Dendritic cell treated with granulocyte-macrophage colony-stimulating factor and Interleukin-4, amounts not matched to agents 40 ng/mL and 50 ng/mL, for 4 days (primary cell): ENCODE results near the gene FAM20C.

ENCODE experiments used
- H3K27ac Mint-ChIP-seq: one replicate; pipeline ENCODE4 v1.8.0; 2022; ENCODE audit warnings: mild to moderate bottlenecking, mixed read lengths
- H3K27me3 Mint-ChIP-seq: one replicate; pipeline ENCODE4 v1.8.0; 2022; ENCODE audit warnings: mild to moderate bottlenecking, mixed read lengths
- H3K36me3 Mint-ChIP-seq: one replicate; pipeline ENCODE4 v1.8.0; 2022; ENCODE audit warnings: low read depth, mixed read lengths
- H3K4me1 Mint-ChIP-seq: one replicate; pipeline ENCODE4 v1.8.0; 2022; ENCODE audit warnings: low read depth, mixed read lengths
- H3K4me3 Mint-ChIP-seq: one replicate; pipeline ENCODE4 v1.8.0; 2022; ENCODE audit warnings: mild to moderate bottlenecking, moderate library complexity, mixed read lengths
- H3K9me3 Mint-ChIP-seq: one replicate; pipeline ENCODE4 v1.8.0; 2022; ENCODE audit warnings: mixed read lengths
- intact Hi-C: fragments of 100-400 bp; cut with micrococcal nuclease; formaldehyde crosslinking; loops from one replicate; pipeline ENCODE4 v1.15.0; 2022

FAM20C gene

DNA sequence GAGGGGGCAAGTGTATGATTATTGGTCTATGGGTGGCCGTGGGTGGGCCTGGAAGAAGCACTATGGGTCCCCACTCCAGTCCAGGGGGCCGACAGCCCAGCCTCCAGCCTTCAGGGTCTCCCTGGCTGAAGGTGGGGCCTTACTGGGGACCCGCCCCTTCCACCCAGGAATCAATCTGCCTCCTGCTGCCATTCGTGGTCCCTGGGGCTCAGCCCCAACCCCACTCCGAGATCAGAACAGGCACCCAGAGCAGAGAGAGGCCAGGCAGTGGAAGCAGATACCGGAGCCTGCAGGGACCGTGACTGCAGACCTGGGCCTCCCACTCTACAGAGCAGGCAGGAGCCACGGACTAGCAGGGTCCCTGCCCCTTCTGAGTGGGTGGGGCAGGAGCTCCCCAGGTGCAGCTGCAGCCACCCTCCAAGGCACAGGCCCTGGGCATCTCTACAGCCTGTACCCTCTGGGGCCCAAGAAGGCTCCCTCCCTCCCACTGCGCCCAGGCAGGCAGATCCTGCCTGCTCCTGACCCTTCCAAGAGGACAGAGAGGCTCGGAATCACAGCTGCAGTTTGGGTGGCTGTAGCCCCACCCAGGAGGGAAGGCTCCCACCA, 84.0 kb downstream of the FAM20C start:
- H3K9me3 Mint-ChIP-seq, result peaks cover 30% of the 10 kb centered on the region
- H3K27ac Mint-ChIP-seq, result no peak overlapping the region
- H3K4me3 Mint-ChIP-seq, result no peak overlapping the region
- peaks cover 9% of the 10 kb centered on the region for H3K27me3 Mint-ChIP-seq
- no peaks in the 10 kb centered on the region for H3K4me1 Mint-ChIP-seq
- H3K36me3 Mint-ChIP-seq, result no peaks in the 10 kb centered on the region
- intact Hi-C loops, result no loop called here

DNA sequence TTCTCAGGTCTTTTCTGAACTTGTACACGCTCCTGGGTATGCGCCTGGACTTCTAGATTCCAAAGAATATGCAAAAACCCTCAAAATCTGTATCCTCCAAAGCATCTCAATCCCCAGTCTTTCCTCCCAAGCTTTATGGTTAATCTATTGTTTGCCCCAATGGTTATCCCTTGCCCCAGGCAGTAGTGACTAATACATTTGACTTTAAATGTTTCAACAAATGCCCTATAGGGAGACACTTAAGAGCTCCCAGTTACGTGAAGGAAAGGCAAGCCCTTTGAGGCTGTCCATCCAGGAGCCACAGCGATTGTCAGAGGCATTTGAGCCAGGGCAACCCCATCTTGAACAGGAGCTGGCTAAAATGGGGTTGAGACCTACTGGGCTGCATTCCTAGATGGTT, 84.9 kb downstream of the FAM20C start:
- peaks cover 7% of the 10 kb centered on the region for H3K27me3 Mint-ChIP-seq
- H3K9me3 Mint-ChIP-seq, result peaks cover 29% of the 10 kb centered on the region
- no peak overlapping the region for H3K27ac Mint-ChIP-seq
- no peaks in the 10 kb centered on the region for H3K36me3 Mint-ChIP-seq
- no peaks in the 10 kb centered on the region for H3K4me1 Mint-ChIP-seq
- intact Hi-C loops, result no loop called here
- no peak overlapping the region for H3K4me3 Mint-ChIP-seq

GRCh38 chr7:278081-278480, 85.7 kb downstream of the FAM20C start:
- H3K9me3 Mint-ChIP-seq, result peaks cover 21% of the 10 kb centered on the region
- H3K27me3 Mint-ChIP-seq, result peaks cover 7% of the 10 kb centered on the region
- H3K27ac Mint-ChIP-seq, result no peak overlapping the region
- intact Hi-C loops, result no loop called here
- no peaks in the 10 kb centered on the region for H3K4me1 Mint-ChIP-seq
- H3K4me3 Mint-ChIP-seq, result no peak overlapping the region
- no peaks in the 10 kb centered on the region for H3K36me3 Mint-ChIP-seq

GRCh38 chr7:279821-280220, 87.5 kb downstream of the FAM20C start:
- intact Hi-C loops, result no loop called here
- Mint-ChIP-seq H3K27ac (no peak overlapping the region), H3K4me1 (no peaks in the 10 kb centered on the region), H3K9me3 (peaks cover 3% of the 10 kb centered on the region), H3K27me3 (peaks cover 10% of the 10 kb centered on the region), H3K36me3 (no peaks in the 10 kb centered on the region), H3K4me3 (no peak overlapping the region)

- H3K36me3 Mint-ChIP-seq, result no peaks in the 10 kb centered on the region
- H3K9me3 Mint-ChIP-seq, result no peaks in the 10 kb centered on the region
Observed at GRCh38 chr7:280461-280860, 88.1 kb downstream of the FAM20C start.

GRCh38 chr7:281637-282036, 89.3 kb downstream of the FAM20C start:
- Mint-ChIP-seq H3K4me3 (no peak overlapping the region), H3K9me3 (no peaks in the 10 kb centered on the region), H3K27me3 (peaks cover 19% of the 10 kb centered on the region), H3K36me3 (no peaks in the 10 kb centered on the region), H3K27ac (no peak overlapping the region), H3K4me1 (no peaks in the 10 kb centered on the region)
- intact Hi-C loops, result no loop called here

More at GRCh38 chr7:280461-280860, 88.1 kb downstream of the FAM20C start:
- no peak overlapping the region for H3K4me3 Mint-ChIP-seq
- H3K27ac Mint-ChIP-seq, result no peak overlapping the region
- no peaks in the 10 kb centered on the region for H3K4me1 Mint-ChIP-seq
- intact Hi-C loops, result no loop called here
- peaks cover 15% of the 10 kb centered on the region for H3K27me3 Mint-ChIP-seq

DNA sequence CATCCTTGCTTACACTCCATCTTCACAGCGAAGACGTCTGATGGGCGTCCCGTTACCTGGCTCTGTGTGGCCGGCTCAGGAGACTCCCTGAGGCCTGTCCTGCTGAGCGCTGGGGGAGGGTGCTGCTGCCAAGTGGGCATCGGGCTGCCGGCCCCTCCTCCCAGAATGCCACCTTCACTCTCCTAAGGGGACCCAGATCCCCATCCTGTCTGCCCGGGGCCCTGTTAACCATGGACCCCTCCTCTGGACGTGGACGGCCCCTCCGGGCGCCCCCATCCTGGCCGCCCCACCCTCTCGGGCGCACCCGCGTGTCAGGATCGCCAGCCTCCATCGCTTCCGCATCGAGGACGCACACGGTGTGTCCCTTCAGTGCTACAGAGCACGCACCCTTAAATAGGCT, 90.2 kb downstream of the FAM20C start:
- peaks cover 27% of the 10 kb centered on the region for H3K27me3 Mint-ChIP-seq
- intact Hi-C loops, result no loop called here

DNA sequence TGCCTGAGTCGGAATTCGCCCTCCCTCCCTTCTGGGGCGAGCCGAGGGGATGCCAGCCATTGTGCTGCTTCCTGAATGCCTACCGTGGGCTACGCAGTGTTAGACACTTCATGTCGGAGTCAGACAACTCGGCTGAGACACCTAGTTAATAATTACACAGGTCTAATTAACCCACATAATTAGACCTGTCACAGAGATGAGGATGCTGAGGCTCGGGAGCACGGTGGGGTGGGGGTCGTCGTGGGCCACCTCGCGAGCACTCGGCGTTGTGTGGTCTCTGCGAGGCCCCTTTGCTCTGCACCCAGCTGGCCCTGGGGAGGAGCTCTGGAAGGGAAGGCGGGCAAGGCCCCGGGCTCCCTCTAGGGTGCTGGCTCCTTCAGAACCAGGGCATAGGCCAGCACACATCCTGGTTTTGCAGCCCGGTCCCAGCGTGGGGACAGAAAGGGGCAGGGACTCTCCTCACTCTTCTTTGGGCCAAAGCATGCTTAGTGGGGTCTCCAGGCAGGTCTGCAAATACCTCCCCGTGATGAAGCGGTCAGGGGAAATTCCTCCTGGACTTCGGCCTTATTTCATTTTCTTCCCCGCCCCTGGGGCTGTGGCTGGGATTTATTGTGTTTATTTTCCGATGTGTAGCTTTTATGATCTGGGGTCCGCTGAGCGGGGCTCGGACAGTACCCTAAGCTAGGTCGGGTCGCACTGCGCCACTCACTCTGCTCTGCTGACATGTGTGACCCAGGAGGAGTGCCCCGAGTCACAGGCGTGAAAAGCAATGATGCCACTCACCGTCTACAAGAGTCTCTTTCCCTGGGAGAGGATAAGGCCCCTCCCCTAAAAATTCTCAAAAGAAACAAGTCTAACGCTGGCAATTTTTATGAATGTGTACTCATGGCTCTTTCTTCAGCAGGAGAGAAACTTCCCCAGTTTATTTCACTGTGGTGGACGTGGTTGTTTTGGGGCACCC, 92.7 kb downstream of the FAM20C start:
- no peaks in the 10 kb centered on the region for H3K9me3 Mint-ChIP-seq
- peaks cover 47% of the 10 kb centered on the region for H3K27me3 Mint-ChIP-seq
- no peak overlapping the region for H3K4me3 Mint-ChIP-seq
- no peak overlapping the region for H3K27ac Mint-ChIP-seq
- no peaks in the 10 kb centered on the region for H3K4me1 Mint-ChIP-seq
- H3K36me3 Mint-ChIP-seq, result no peaks in the 10 kb centered on the region
- intact Hi-C loops, result no loop called here

More for the DNA sequence above, 90.2 kb downstream of the FAM20C start:
- H3K4me1 Mint-ChIP-seq, result no peaks in the 10 kb centered on the region
- H3K9me3 Mint-ChIP-seq, result no peaks in the 10 kb centered on the region
- H3K36me3 Mint-ChIP-seq, result no peaks in the 10 kb centered on the region
- no peak overlapping the region for H3K27ac Mint-ChIP-seq
- no peak overlapping the region for H3K4me3 Mint-ChIP-seq

- H3K4me3 Mint-ChIP-seq, result no peak overlapping the region
- peaks cover 53% of the 10 kb centered on the region for H3K27me3 Mint-ChIP-seq
- intact Hi-C loops, result no loop called here
- H3K27ac Mint-ChIP-seq, result no peak overlapping the region
- no peaks in the 10 kb centered on the region for H3K4me1 Mint-ChIP-seq
- H3K9me3 Mint-ChIP-seq, result no peaks in the 10 kb centered on the region
- no peaks in the 10 kb centered on the region for H3K36me3 Mint-ChIP-seq
Observed at GRCh38 chr7:285731-286130, 93.4 kb downstream of the FAM20C start.

DNA sequence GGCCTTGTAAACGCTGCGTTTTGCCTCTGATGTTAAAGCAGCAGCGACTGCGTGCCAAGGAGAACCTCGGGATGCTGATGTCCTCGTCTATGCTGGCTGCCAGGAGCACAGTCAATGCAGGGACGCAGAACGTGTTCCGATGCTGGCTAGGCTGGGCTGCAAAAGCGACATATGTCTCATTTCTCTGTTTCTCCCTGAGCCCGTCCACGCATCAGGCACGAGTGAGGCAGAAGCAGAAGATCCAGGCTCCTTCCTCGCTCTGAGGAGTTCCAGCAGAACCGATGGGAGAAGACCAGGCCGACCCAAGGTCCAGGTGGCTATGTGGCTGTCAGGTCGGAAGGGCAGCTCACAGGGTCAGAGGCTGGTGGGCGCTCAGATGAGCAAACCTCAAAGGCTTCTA, 93.9 kb downstream of the FAM20C start:
- H3K4me1 Mint-ChIP-seq, result no peaks in the 10 kb centered on the region
- intact Hi-C loops, result no loop called here
- peaks cover 54% of the 10 kb centered on the region for H3K27me3 Mint-ChIP-seq
- no peaks in the 10 kb centered on the region for H3K36me3 Mint-ChIP-seq
- no peak overlapping the region for H3K4me3 Mint-ChIP-seq
- no peak overlapping the region for H3K27ac Mint-ChIP-seq
- H3K9me3 Mint-ChIP-seq, result no peaks in the 10 kb centered on the region

DNA sequence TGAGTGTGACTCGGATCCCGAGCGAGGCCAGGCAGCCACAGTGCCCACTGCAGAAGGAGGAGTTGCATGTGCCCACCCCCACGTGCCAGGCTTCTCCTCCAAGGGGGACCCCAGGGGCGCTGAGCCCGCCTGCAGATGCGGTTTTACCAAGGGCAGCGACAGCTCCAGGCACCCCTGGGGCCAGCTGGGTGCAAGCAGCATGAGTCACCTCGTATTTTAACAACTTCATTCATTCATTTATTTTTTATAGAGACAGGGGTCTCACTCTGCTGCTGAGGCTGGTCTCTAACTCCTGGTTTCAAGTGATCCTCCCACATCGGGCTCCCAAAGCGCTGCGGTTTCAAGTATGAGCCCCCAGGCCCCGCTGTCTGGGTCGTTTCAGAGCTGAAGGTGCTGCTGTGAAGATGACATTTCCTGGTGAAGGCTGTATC, 96.3 kb downstream of the FAM20C start:
- H3K36me3 Mint-ChIP-seq, result no peaks in the 10 kb centered on the region
- intact Hi-C loops, result no loop called here
- no peaks in the 10 kb centered on the region for H3K9me3 Mint-ChIP-seq
- peaks cover 71% of the 10 kb centered on the region for H3K27me3 Mint-ChIP-seq
- no peak overlapping the region for H3K4me3 Mint-ChIP-seq
- no peak overlapping the region for H3K27ac Mint-ChIP-seq
- H3K4me1 Mint-ChIP-seq, result no peaks in the 10 kb centered on the region

GRCh38 chr7:289209-289755, 96.9 kb downstream of the FAM20C start:
- Mint-ChIP-seq H3K9me3 (no peaks in the 10 kb centered on the region), H3K27me3 (peaks cover 75% of the 10 kb centered on the region), H3K36me3 (no peaks in the 10 kb centered on the region), H3K4me1 (no peaks in the 10 kb centered on the region), H3K27ac (no peak overlapping the region), H3K4me3 (no peak overlapping the region)
- intact Hi-C loops, result no loop called here

DNA sequence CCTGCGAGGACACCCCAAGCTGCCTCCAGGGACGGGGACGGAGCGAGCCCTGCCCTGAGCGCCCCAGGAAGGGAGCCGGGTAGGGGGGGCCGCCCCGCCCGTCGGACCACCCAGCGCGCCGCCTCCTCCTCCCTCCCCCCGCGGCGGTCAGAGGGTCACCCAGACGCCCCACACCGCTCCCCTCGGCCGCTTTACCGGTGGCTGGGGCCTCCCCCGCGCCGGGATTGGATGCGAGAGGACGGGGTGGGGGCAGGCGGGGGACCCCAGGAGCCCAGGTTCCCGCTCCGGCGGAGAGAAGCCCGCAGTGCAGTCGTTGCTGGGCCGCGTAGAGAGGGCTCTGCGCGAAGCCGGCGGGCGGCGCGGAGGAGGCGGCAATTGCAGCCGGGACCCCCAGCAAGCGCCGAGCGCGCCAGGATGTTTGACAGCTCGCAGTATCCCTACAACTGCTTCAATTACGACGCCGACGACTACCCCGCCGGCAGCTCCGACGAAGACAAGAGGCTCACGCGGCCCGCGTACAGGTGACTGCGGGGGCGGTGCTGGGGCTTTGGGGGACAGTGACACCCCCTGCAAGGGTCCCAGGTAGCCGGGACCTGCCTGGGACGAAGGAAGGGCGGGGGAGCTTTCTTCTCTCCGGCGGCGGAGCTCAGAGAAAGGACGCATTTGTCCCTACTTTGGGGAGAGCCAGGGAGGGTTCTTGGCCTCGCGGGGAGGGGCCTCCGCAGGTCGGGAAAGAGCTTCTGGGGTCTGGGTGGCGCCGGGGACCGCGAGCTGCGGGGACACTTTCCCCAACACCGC, 97.6 kb downstream of the FAM20C start, which contains the start of gene FOXL3:
FOXL3 (plus strand) TSS at position 415 of the 798 bp plus-strand sequence; CDS start at position 415, 0 bp downstream.
- H3K36me3 Mint-ChIP-seq, result no peaks in the 10 kb centered on the region
- H3K27ac Mint-ChIP-seq, result no peak within 1 kb of the TSS
- intact Hi-C loops, result no loop called here
- no peak within 1 kb of the TSS for H3K4me3 Mint-ChIP-seq
- peaks cover 73% of the 10 kb centered on the region for H3K27me3 Mint-ChIP-seq
- no peaks in the 10 kb centered on the region for H3K4me1 Mint-ChIP-seq
- no peaks in the 10 kb centered on the region for H3K9me3 Mint-ChIP-seq
